HG03460 (cell line): Measurements from ENCODE around the gene DUSP16.

Experiments used
- ATAC-seq: cut with Tn5 transposase; IDR thresholded peaks from one replicate; pipeline ENCODE4 v1.9.1; 2021; ENCODE audit not compliant: unreplicated experiment

Gene DUSP16

GRCh38 chr12:12445165-12445881 is 117.3 kb downstream of the DUSP16 start:
- no peak for ATAC-seq

- no peak for ATAC-seq
Measured at GRCh38 chr12:12443431-12443878, 119.2 kb downstream of the DUSP16 start.

GRCh38 chr12:12442548-12443071 is 120.1 kb downstream of the DUSP16 start:
- ATAC-seq = no peak

GRCh38 chr12:12441843-12442461 is 120.7 kb downstream of the DUSP16 start:
- peak; percentile 45 for ATAC-seq

GRCh38 chr12:12441429-12441807 is 121.2 kb downstream of the DUSP16 start:
- no peak for ATAC-seq

- ATAC-seq = no peak
Measured at GRCh38 chr12:12440784-12441428, 121.8 kb downstream of the DUSP16 start.

- no peak for ATAC-seq
Measured at GRCh38 chr12:12439636-12440035, 123.0 kb downstream of the DUSP16 start.

- ATAC-seq = no peak
Measured at GRCh38 chr12:12436831-12437345, 125.8 kb downstream of the DUSP16 start.

GRCh38 chr12:12433203-12433731 is 129.4 kb downstream of the DUSP16 start:
- ATAC-seq = no peak

GRCh38 chr12:12432364-12432763 is 130.3 kb downstream of the DUSP16 start:
- ATAC-seq = no peak

GRCh38 chr12:12428961-12429657 is 133.6 kb downstream of the DUSP16 start:
- ATAC-seq = no peak

- ATAC-seq = no peak
Measured at GRCh38 chr12:12428047-12428446, 134.6 kb downstream of the DUSP16 start.

GRCh38 chr12:12427568-12427967 is 135.1 kb downstream of the DUSP16 start:
- ATAC-seq = no peak

- ATAC-seq = no peak
Measured at GRCh38 chr12:12425616-12426015, 137.0 kb downstream of the DUSP16 start.

- no peak for ATAC-seq
Measured at GRCh38 chr12:12425001-12425400, 137.7 kb downstream of the DUSP16 start.
